ENCODE results near the gene UNC93B1. TPM values are rescaled to one million over a fixed set of nuclear protein-coding genes. Genes with fewer than 3 reads are reported as not detected.

UNC93B1 gene
- total RNA-seq, 5 donors from 2014 or later (not counting 1 experiment from before 2014, with no cell fraction given), result 16.7 to 38.6 (median 27.8) TPM

DNA sequence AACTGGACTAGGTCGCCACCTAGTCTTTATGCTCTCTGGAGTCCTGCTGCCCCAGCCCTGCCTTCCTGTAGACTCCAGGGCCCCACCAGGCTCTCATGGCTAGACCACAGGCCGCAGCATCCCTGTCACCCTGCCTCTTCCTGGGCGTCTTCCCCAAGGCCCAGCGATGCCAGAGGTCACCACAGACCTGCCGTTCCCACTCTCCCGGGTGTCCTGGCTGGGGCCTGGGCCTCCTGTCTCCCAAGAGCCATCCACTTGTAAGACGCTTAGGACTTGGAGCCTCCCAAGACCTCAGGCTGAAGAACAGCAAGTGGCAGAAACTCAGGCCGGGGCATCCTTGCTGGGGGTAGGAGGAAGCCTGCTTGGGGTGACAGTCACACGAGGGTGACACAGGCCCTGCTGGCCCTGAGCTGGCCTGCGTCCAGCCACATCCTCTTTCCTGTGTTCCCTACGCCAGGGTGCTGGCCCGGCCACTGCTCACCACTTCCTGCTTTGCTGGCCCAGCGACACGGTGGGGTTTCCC is 32.9 kb upstream of the UNC93B1 start:
- Histone ChIP-seq H3K4me1 (ENCODE audit: control insufficient read depth in 1 of 2, extremely low read depth in 1 of 2, insufficient read depth in 2 of 2, low read length in 2 of 2) (peaks cover 4 to 77% of the 10 kb centered on the region in 2 experiments), H3K36me3 (ENCODE audit: control insufficient read depth in 2 of 2, extremely low read depth in 1 of 2, insufficient read depth in 1 of 2, low read length in 1 of 2) (peaks cover 8 to 26% of the 10 kb centered on the region in 2 donors), H3K9me3 (no peaks in the 10 kb centered on the region), H3K27ac (ENCODE audit: low read length) (peak overlapping the region; percentile 74), H3K27me3 (replicated peaks in 1 of 2; ENCODE audit: control insufficient read depth in 2 of 2, extremely low read depth in 1 of 2, insufficient read depth in 2 of 2, low read length in 1 of 2) (no peaks in the 10 kb centered on the region), H3K4me3 (ENCODE audit: control insufficient read depth in 1 of 2, extremely low read depth in 1 of 2, low read length in 1 of 2) (no peak overlapping the region)
- no peaks in the 10 kb centered on the region for H3K27me3 Mint-ChIP-seq
- POLR2A ChIA-PET, result no interaction called here
- ATAC-seq (replicated peaks in 1 of 4), result no peak
- H3K4me3 Mint-ChIP-seq, result peak overlapping the region in 1 of 3 donors; percentile 55
- H3K27ac Mint-ChIP-seq, result peak overlapping the region; percentile 74 to 93
- peaks cover 23 to 41% (median 24%) of the 10 kb centered on the region in 3 donors for H3K4me1 Mint-ChIP-seq
- WGBS (ENCODE audit: insufficient coverage), result 33% methylated on average over 10 of the region's 14 CpGs
- peak in 9 of 35 experiments; percentile 7 to 59 (median 30) for DNase-seq
- CTCF ChIA-PET, result interaction anchor here in 1 of 2 donors (0.6 kb wide), 1 partner anchor 234 kb away, joined by 3 read pairs; no protein-coding TSS in a partner anchor
- no peaks in the 10 kb centered on the region for H3K9me3 Mint-ChIP-seq
- peaks cover 3% of the 10 kb centered on the region for H3K36me3 Mint-ChIP-seq

DNA sequence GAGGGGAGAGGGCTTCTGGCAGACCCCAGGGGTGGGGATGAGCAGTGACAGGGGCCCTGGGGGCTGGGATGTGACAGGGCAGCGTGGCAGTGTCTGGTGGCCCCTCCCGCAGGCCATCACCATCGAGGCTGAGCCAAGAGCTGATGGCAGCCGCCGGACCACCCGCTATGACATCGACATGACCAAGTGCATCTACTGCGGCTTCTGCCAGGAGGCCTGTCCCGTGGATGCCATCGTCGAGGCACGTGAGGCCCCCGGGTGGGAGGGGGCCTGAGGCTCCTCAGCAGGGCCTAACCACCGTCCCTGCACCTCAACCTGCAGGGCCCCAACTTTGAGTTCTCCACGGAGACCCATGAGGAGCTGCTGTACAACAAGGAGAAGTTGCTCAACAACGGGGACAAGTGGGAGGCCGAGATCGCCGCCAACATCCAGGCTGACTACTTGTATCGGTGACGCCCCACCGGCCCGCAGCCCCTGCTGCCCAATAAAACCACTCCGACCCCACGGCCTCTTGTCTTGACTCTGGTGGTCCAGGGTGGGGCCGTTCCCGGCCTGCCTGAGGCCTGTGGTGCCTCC is 32.3 kb upstream of the UNC93B1 start:
- no peak for ATAC-seq (replicated peaks in 1 of 4)
- H3K4me3 ChIP-seq (ENCODE audit: control insufficient read depth in 1 of 2, extremely low read depth in 1 of 2, low read length in 1 of 2), result no peak overlapping the region
- Mint-ChIP-seq H3K27me3 (no peaks in the 10 kb centered on the region), H3K36me3 (peaks cover 3% of the 10 kb centered on the region), H3K27ac (peak overlapping the region; percentile 74 to 93), H3K4me1 (peaks cover 24 to 43% (median 28%) of the 10 kb centered on the region in 3 donors), H3K4me3 (no peak overlapping the region), H3K9me3 (no peaks in the 10 kb centered on the region)
- POLR2A ChIA-PET, result no interaction called here
- CTCF ChIA-PET, result no interaction called here
- no peak for DNase-seq
- peak overlapping the region; percentile 74 for H3K27ac ChIP-seq (ENCODE audit: low read length)
- no peaks in the 10 kb centered on the region for H3K9me3 ChIP-seq
- peaks cover 8 to 24% of the 10 kb centered on the region in 2 donors for H3K36me3 ChIP-seq (ENCODE audit: control insufficient read depth in 2 of 2, extremely low read depth in 1 of 2, insufficient read depth in 1 of 2, low read length in 1 of 2)
- peaks cover 7 to 77% of the 10 kb centered on the region in 2 experiments for H3K4me1 ChIP-seq (ENCODE audit: control insufficient read depth in 1 of 2, extremely low read depth in 1 of 2, insufficient read depth in 2 of 2, low read length in 2 of 2)
- 90% methylated on average over 26 of the region's 27 CpGs for WGBS (ENCODE audit: insufficient coverage)
- no peaks in the 10 kb centered on the region for H3K27me3 ChIP-seq (replicated peaks in 1 of 2; ENCODE audit: control insufficient read depth in 2 of 2, extremely low read depth in 1 of 2, insufficient read depth in 2 of 2, low read length in 1 of 2)

DNA sequence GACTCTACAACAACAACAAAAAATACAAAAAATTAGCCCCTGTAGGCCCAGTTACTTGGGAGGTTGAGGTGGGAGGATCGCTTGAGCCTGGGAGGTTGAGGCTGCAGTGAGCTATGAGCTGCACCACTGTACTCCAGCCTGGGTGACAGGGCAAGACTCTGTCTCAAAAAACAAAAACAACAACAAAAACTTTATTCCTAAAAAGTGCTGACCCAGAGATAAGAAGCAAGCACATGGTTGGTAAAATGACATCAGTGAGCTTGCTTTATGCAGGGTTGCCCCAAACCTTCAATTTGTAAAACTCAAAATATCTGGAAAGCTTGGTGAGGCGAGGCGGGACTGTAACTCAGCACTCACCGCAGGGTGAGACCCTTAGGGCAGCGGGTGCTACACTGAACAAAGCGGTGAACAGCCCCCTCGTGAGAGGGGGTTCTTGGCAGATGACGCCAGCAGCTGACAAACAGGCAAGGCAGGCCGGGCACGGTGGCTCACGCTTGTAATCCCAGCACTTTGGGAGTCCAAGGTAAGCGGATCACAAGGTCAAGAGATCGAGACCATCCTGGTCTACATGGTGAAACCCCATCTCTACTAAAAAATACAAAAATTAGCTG is 31.5 kb upstream of the UNC93B1 start:
- DNase-seq, result no peak
- CTCF ChIA-PET, result interaction anchor here in 1 of 2 donors (0.7 kb wide), 1 partner anchor 17 kb away, joined by 6 read pairs; no protein-coding TSS in a partner anchor
- no peaks in the 10 kb centered on the region for H3K9me3 Mint-ChIP-seq

DNA sequence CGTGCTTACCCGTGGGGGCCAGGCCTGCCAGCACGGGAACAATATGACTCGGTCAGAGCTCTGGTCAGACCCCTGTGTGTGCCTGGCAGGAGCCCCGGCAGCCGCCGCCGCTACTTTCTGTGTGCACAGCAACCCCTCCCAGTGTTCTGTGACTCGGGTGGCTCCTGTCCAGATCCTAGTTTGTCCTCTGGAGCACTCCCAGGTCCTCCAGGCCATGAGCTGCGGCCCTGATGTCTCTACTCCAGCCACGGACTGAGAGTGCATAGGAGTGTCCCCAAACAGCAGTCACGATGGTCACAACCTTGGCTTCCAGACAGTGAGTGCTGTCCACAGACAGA is 29.8 kb upstream of the UNC93B1 start:
- Histone ChIP-seq H3K9me3 (no peaks in the 10 kb centered on the region), H3K27ac (ENCODE audit: low read length) (no peak overlapping the region), H3K4me1 (ENCODE audit: control insufficient read depth in 1 of 2, extremely low read depth in 1 of 2, insufficient read depth in 2 of 2, low read length in 2 of 2) (peaks cover 6 to 66% of the 10 kb centered on the region in 2 experiments), H3K4me3 (ENCODE audit: control insufficient read depth in 1 of 2, extremely low read depth in 1 of 2, low read length in 1 of 2) (no peak overlapping the region), H3K36me3 (ENCODE audit: control insufficient read depth in 2 of 2, extremely low read depth in 1 of 2, insufficient read depth in 1 of 2, low read length in 1 of 2) (peaks cover 8 to 24% of the 10 kb centered on the region in 2 donors), H3K27me3 (replicated peaks in 1 of 2; ENCODE audit: control insufficient read depth in 2 of 2, extremely low read depth in 1 of 2, insufficient read depth in 2 of 2, low read length in 1 of 2) (no peaks in the 10 kb centered on the region)
- H3K9me3 Mint-ChIP-seq, result no peaks in the 10 kb centered on the region
- WGBS (ENCODE audit: insufficient coverage), result 97% methylated on average over 11 of the region's 12 CpGs
- no peak overlapping the region for H3K27ac Mint-ChIP-seq
- POLR2A ChIA-PET, result no interaction called here
- CTCF ChIA-PET, result no interaction called here
- ATAC-seq (replicated peaks in 1 of 4) (no peak), DNase-seq (no peak)
- no peaks in the 10 kb centered on the region for H3K27me3 Mint-ChIP-seq
- H3K4me1 Mint-ChIP-seq, result peaks cover 28 to 50% (median 38%) of the 10 kb centered on the region in 3 donors
- peak overlapping the region in 1 of 3 donors; percentile 33 for H3K4me3 Mint-ChIP-seq
- H3K36me3 Mint-ChIP-seq, result peaks cover 3% of the 10 kb centered on the region

More for the DNA sequence above, 31.5 kb upstream of the UNC93B1 start:
- Histone ChIP-seq H3K9me3 (no peaks in the 10 kb centered on the region), H3K27me3 (replicated peaks in 1 of 2; ENCODE audit: control insufficient read depth in 2 of 2, extremely low read depth in 1 of 2, insufficient read depth in 2 of 2, low read length in 1 of 2) (no peaks in the 10 kb centered on the region), H3K4me1 (ENCODE audit: control insufficient read depth in 1 of 2, extremely low read depth in 1 of 2, insufficient read depth in 2 of 2, low read length in 2 of 2) (peaks cover 8 to 74% of the 10 kb centered on the region in 2 experiments), H3K4me3 (ENCODE audit: control insufficient read depth in 1 of 2, extremely low read depth in 1 of 2, low read length in 1 of 2) (no peak overlapping the region), H3K27ac (ENCODE audit: low read length) (no peak overlapping the region), H3K36me3 (ENCODE audit: control insufficient read depth in 2 of 2, extremely low read depth in 1 of 2, insufficient read depth in 1 of 2, low read length in 1 of 2) (peaks cover 8 to 24% of the 10 kb centered on the region in 2 donors)
- peaks cover 24 to 45% (median 28%) of the 10 kb centered on the region in 3 donors for H3K4me1 Mint-ChIP-seq
- over 99% methylated on average over 7 of the region's 13 CpGs for WGBS (ENCODE audit: insufficient coverage)
- H3K27me3 Mint-ChIP-seq, result no peaks in the 10 kb centered on the region
- ATAC-seq (replicated peaks in 1 of 4), result no peak
- peaks cover 3% of the 10 kb centered on the region for H3K36me3 Mint-ChIP-seq
- H3K4me3 Mint-ChIP-seq, result no peak overlapping the region
- POLR2A ChIA-PET, result no interaction called here
- H3K27ac Mint-ChIP-seq, result peak overlapping the region in 1 of 2 donors; percentile 66

DNA sequence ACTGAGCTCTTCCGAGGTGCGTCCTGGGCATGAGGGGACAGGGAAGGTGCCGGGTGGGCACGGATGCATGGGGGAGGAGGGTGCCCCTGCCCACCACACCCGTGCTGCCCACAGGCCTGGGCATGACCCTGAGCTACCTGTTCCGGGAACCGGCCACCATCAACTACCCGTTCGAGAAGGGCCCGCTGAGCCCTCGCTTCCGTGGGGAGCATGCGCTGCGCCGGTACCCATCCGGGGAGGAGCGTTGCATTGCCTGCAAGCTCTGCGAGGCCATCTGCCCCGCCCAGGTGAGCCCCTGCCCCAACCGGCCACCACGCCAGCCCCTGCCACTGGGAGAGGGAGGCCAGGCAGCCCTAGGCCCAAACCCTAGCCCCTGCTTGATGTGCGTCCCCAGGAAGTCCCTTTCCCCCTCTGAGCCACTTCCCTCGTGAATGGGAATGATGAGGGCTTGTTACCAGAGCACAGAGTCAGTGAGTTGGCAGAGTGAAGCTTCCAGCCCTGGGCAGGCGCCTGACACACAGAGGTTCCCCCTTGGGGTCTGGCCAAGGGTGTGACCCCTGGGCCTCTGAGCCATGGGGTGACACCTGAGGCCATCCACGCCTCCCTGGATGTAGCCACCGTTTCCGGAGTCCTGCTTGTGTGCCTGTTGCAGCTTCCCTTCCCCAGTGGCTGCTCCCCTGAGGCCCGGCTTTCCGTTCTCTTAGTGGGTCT is 29.3 kb upstream of the UNC93B1 start:
- WGBS (ENCODE audit: insufficient coverage), result 97% methylated on average over 25 of the region's 29 CpGs
- peaks cover 8 to 24% of the 10 kb centered on the region in 2 donors for H3K36me3 ChIP-seq (ENCODE audit: control insufficient read depth in 2 of 2, extremely low read depth in 1 of 2, insufficient read depth in 1 of 2, low read length in 1 of 2)
- no peaks in the 10 kb centered on the region for H3K27me3 ChIP-seq (replicated peaks in 1 of 2; ENCODE audit: control insufficient read depth in 2 of 2, extremely low read depth in 1 of 2, insufficient read depth in 2 of 2, low read length in 1 of 2)
- POLR2A ChIA-PET, result interaction anchor here in 1 of 2 donors (0.6 kb wide), 1 partner anchor 426 kb away, joined by 3 read pairs; no protein-coding TSS in a partner anchor
- ATAC-seq (replicated peaks in 1 of 4) (no peak), DNase-seq (no peak)
- no peak overlapping the region for H3K27ac ChIP-seq (ENCODE audit: low read length)
- H3K4me3 ChIP-seq (ENCODE audit: control insufficient read depth in 1 of 2, extremely low read depth in 1 of 2, low read length in 1 of 2), result no peak overlapping the region
- Mint-ChIP-seq H3K27me3 (no peaks in the 10 kb centered on the region), H3K4me1 (peaks cover 28 to 51% (median 38%) of the 10 kb centered on the region in 3 donors), H3K36me3 (peaks cover 3% of the 10 kb centered on the region), H3K9me3 (no peaks in the 10 kb centered on the region), H3K4me3 (peak overlapping the region in 1 of 3 donors; percentile 33), H3K27ac (no peak overlapping the region)
- H3K4me1 ChIP-seq (ENCODE audit: control insufficient read depth in 1 of 2, extremely low read depth in 1 of 2, insufficient read depth in 2 of 2, low read length in 2 of 2), result peaks cover 4 to 61% of the 10 kb centered on the region in 2 experiments
- CTCF ChIA-PET, result no interaction called here
- no peaks in the 10 kb centered on the region for H3K9me3 ChIP-seq

DNA sequence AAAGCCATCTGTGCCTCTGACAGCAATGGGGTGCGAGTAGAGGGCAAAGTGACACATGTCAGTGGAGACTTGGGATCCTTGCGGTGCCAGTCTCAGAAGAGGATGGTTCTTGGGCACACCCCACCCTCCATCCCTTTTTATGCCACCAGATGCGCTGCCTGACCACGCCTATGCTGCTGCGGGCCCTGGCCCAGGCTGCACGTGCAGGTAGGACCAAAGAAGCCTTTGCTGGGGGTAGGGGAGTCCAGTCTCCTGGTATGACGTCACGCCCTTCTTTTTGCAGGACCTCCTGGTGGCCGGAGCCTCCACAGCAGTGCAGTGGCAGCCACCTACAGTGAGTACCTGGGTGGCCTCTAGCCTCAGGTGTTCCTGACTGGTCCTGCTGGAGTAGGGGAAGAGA is 28.1 kb upstream of the UNC93B1 start:
- Histone ChIP-seq H3K27me3 (replicated peaks in 1 of 2; ENCODE audit: control insufficient read depth in 2 of 2, extremely low read depth in 1 of 2, insufficient read depth in 2 of 2, low read length in 1 of 2) (no peaks in the 10 kb centered on the region), H3K9me3 (no peaks in the 10 kb centered on the region), H3K4me3 (ENCODE audit: control insufficient read depth in 1 of 2, extremely low read depth in 1 of 2, low read length in 1 of 2) (no peak overlapping the region), H3K27ac (ENCODE audit: low read length) (no peak overlapping the region), H3K36me3 (ENCODE audit: control insufficient read depth in 2 of 2, extremely low read depth in 1 of 2, insufficient read depth in 1 of 2, low read length in 1 of 2) (peaks cover 8 to 24% of the 10 kb centered on the region in 2 donors), H3K4me1 (ENCODE audit: control insufficient read depth in 1 of 2, extremely low read depth in 1 of 2, insufficient read depth in 2 of 2, low read length in 2 of 2) (peaks cover 4 to 49% of the 10 kb centered on the region in 2 experiments)
- POLR2A ChIA-PET, result no interaction called here
- H3K4me1 Mint-ChIP-seq, result peaks cover 23 to 43% (median 32%) of the 10 kb centered on the region in 3 donors
- H3K9me3 Mint-ChIP-seq, result no peaks in the 10 kb centered on the region
- no peak for ATAC-seq (replicated peaks in 1 of 4)
- no peak for DNase-seq
- H3K27ac Mint-ChIP-seq, result peak overlapping the region; percentile 72 to 89
- 83% methylated on average over 2 of the region's 9 CpGs for WGBS (ENCODE audit: insufficient coverage)
- no peaks in the 10 kb centered on the region for H3K27me3 Mint-ChIP-seq
- peak overlapping the region; percentile 91 to 96 (median 95) for H3K4me3 Mint-ChIP-seq
- CTCF ChIA-PET, result no interaction called here
- H3K36me3 Mint-ChIP-seq, result peaks cover 3% of the 10 kb centered on the region
